PFSK-1 (cell line): ENCODE results near the gene SETD1A.

ENCODE experiments used
- FOXP2 ChIP-seq: optimal IDR thresholded peaks from 2 replicates; pipeline ENCODE3; 2011; ENCODE audit warnings: borderline replicate concordance, control low read depth, inconsistent platforms; ENCODE audit not compliant: insufficient read depth; ENCODE audit errors: extremely low read length, extremely low read depth
- POLR2AphosphoS5 ChIP-seq: IDR thresholded peaks from 2 replicates; pipeline ENCODE4 v1.6.1; 2012; ENCODE audit warnings: low read depth, mild to moderate bottlenecking, control low read depth, low read length, moderate library complexity
- REST ChIP-seq, 2 experiments: IDR thresholded peaks; 2 replicates each; pipeline versions ENCODE4 v1.6.1 to v1.8.0; 2011 to 2012; ENCODE audit warnings: low read depth in 2 of 2, low read length in 2 of 2, control low read depth in 1 of 2, inconsistent platforms in 1 of 2, mild to moderate bottlenecking in 1 of 2, moderate library complexity in 1 of 2; ENCODE audit not compliant: insufficient read depth in 1 of 2
- SIN3A ChIP-seq: IDR thresholded peaks from 2 replicates; pipeline ENCODE4 v1.6.1; 2012; ENCODE audit warnings: mild to moderate bottlenecking, low read length, moderate library complexity, borderline replicate concordance; ENCODE audit not compliant: insufficient read depth
- TAF1 ChIP-seq: IDR thresholded peaks from 2 replicates; pipeline ENCODE4 v1.6.1; 2012; ENCODE audit warnings: low read length, control low read depth, borderline replicate concordance; ENCODE audit not compliant: insufficient read depth

Gene SETD1A

GRCh38 chr16:30953511-30954124 lies 3.9 kb upstream of the SETD1A start:
- no peak for TF ChIP-seq REST (IDR thresholded peaks at IDR 0.05; ENCODE audit: insufficient read depth in 1 of 2, low read depth in 2 of 2, low read length in 2 of 2)
- no peak for TF ChIP-seq TAF1
- no peak for TF ChIP-seq FOXP2
- no peak for TF ChIP-seq POLR2AphosphoS5
- TF ChIP-seq SIN3A, result no peak

- no peak for TF ChIP-seq REST (IDR thresholded peaks at IDR 0.05; ENCODE audit: insufficient read depth in 1 of 2, low read depth in 2 of 2, low read length in 2 of 2)
- no peak for TF ChIP-seq TAF1
- no peak for TF ChIP-seq FOXP2
- TF ChIP-seq SIN3A, result no peak
- TF ChIP-seq POLR2AphosphoS5, result no peak
Measured at GRCh38 chr16:30954993-30955392, 2.6 kb upstream of the SETD1A start.

- peak; percentile 58; the same call in 1 of the 2 replicates for TF ChIP-seq TAF1
- no peak for TF ChIP-seq POLR2AphosphoS5
Measured at GRCh38 chr16:30956601-30957455, 726 bp upstream of the SETD1A start.

GRCh38 chr16:30958175-30959079 lies 873 bp downstream of the SETD1A start:
- no peak for TF ChIP-seq REST (IDR thresholded peaks at IDR 0.05; ENCODE audit: insufficient read depth in 1 of 2, low read depth in 2 of 2, low read length in 2 of 2)
- no peak for TF ChIP-seq SIN3A
- TF ChIP-seq TAF1, result no peak
- TF ChIP-seq POLR2AphosphoS5, result no peak
- no peak for TF ChIP-seq FOXP2

GRCh38 chr16:30961384-30961783 lies 3.8 kb downstream of the SETD1A start:
- TF ChIP-seq SIN3A (no peak), FOXP2 (no peak), REST (IDR thresholded peaks at IDR 0.05; ENCODE audit: insufficient read depth in 1 of 2, low read depth in 2 of 2, low read length in 2 of 2) (no peak), POLR2AphosphoS5 (no peak), TAF1 (no peak)
